ENCODE results near the gene HSP90AA1. TPM values are rescaled to one million over a fixed set of nuclear protein-coding genes. Genes with fewer than 3 reads are reported as not detected.
"Not testable (repeated sequence)": the region's sequence is repeated elsewhere in the genome, so short reads cannot be mapped to it uniquely, and the experiment has no call there.

Gene HSP90AA1
- total RNA-seq, 2 experiments from 2014 or later: 1,286 to 1,366 TPM

GRCh38 chr14:102079700-102079979, 7.2 kb downstream of the HSP90AA1 start:
- Mint-ChIP-seq H3K4me1 (ENCODE audit: low read depth) (peaks cover 44% of the 10 kb centered on the region), H3K27me3 (ENCODE audit: low read depth) (no peaks in the 10 kb centered on the region), H3K36me3 (ENCODE audit: low read depth) (peaks cover 56% of the 10 kb centered on the region), H3K9me3 (no peaks in the 10 kb centered on the region), H3K4me3 (no peak overlapping the region), H3K27ac (peak overlapping the region; percentile 48)
- intact Hi-C loops (cut with micrococcal nuclease): no loop called here
- CTCF ChIA-PET: interaction anchor here (0.6 kb wide), 1 partner anchor 103 kb away, joined by 3 read pairs; no protein-coding TSS in a partner anchor
- DNase-seq: no peak

- DNase-seq: no peak
- Mint-ChIP-seq H3K36me3 (ENCODE audit: low read depth) (peaks cover 56% of the 10 kb centered on the region), H3K27ac (peak overlapping the region; percentile 48), H3K4me3 (no peak overlapping the region), H3K4me1 (ENCODE audit: low read depth) (peaks cover 38% of the 10 kb centered on the region), H3K27me3 (ENCODE audit: low read depth) (no peaks in the 10 kb centered on the region), H3K9me3 (peaks cover 1% of the 10 kb centered on the region)
- intact Hi-C loops (cut with micrococcal nuclease): no loop called here
- CTCF ChIA-PET: interaction anchor here (0.6 kb wide), 1 partner anchor 104 kb away, joined by 3 read pairs; no protein-coding TSS in a partner anchor
Measured at GRCh38 chr14:102078831-102079699, 7.8 kb downstream of the HSP90AA1 start.

GRCh38 chr14:102078361-102078791, 8.5 kb downstream of the HSP90AA1 start:
- CTCF ChIA-PET; H3K27ac Mint-ChIP-seq; H3K9me3 Mint-ChIP-seq; DNase-seq; H3K27me3 Mint-ChIP-seq (ENCODE audit: low read depth); H3K4me3 Mint-ChIP-seq; intact Hi-C loops (cut with micrococcal nuclease): not testable (repeated sequence)
- H3K4me1 Mint-ChIP-seq (ENCODE audit: low read depth): peaks cover 31% of the 10 kb centered on the region
- peaks cover 50% of the 10 kb centered on the region for H3K36me3 Mint-ChIP-seq (ENCODE audit: low read depth)

GRCh38 chr14:102077382-102077709, 9.5 kb downstream of the HSP90AA1 start:
- Mint-ChIP-seq H3K4me1 (ENCODE audit: low read depth) (peaks cover 21% of the 10 kb centered on the region), H3K27me3 (ENCODE audit: low read depth) (no peaks in the 10 kb centered on the region), H3K36me3 (ENCODE audit: low read depth) (peaks cover 39% of the 10 kb centered on the region), H3K9me3 (peaks cover 1% of the 10 kb centered on the region), H3K27ac (no peak overlapping the region), H3K4me3 (no peak overlapping the region)
- intact Hi-C loops (cut with micrococcal nuclease): no loop called here
- CTCF ChIA-PET: interaction anchor here (0.6 to 1.4 kb wide), 3 partner anchors 82 to 238 kb away, joined by 4 read pairs; no protein-coding TSS in a partner anchor
- no peak for DNase-seq

- no peak overlapping the region for H3K27ac Mint-ChIP-seq
- peaks cover 17% of the 10 kb centered on the region for H3K36me3 Mint-ChIP-seq (ENCODE audit: low read depth)
- intact Hi-C loops (cut with micrococcal nuclease): no loop called here
- peaks cover 1% of the 10 kb centered on the region for H3K9me3 Mint-ChIP-seq
- CTCF ChIA-PET: interaction anchor here (0.7 kb wide), 1 partner anchor 21 kb away, joined by 3 read pairs; no protein-coding TSS in a partner anchor
- DNase-seq: no peak
- peaks cover 5% of the 10 kb centered on the region for H3K4me1 Mint-ChIP-seq (ENCODE audit: low read depth)
- no peaks in the 10 kb centered on the region for H3K27me3 Mint-ChIP-seq (ENCODE audit: low read depth)
- no peak overlapping the region for H3K4me3 Mint-ChIP-seq
Measured at GRCh38 chr14:102075155-102075554, 11.7 kb downstream of the HSP90AA1 start.

GRCh38 chr14:102074415-102074964, 12.4 kb downstream of the HSP90AA1 start:
- intact Hi-C loops (cut with micrococcal nuclease): no loop called here
- Mint-ChIP-seq H3K27me3 (ENCODE audit: low read depth) (no peaks in the 10 kb centered on the region), H3K4me3 (no peak overlapping the region), H3K27ac (no peak overlapping the region), H3K36me3 (ENCODE audit: low read depth) (peaks cover 12% of the 10 kb centered on the region), H3K9me3 (peaks cover 1% of the 10 kb centered on the region), H3K4me1 (ENCODE audit: low read depth) (peaks cover 5% of the 10 kb centered on the region)
- DNase-seq: no peak
- CTCF ChIA-PET: interaction anchor here (0.7 kb wide), 1 partner anchor 22 kb away, joined by 3 read pairs; no protein-coding TSS in a partner anchor

GRCh38 chr14:102071283-102071998, 15.4 kb downstream of the HSP90AA1 start:
- H3K9me3 Mint-ChIP-seq: peaks cover 1% of the 10 kb centered on the region
- no peak for DNase-seq
- H3K4me1 Mint-ChIP-seq (ENCODE audit: low read depth): peaks cover 5% of the 10 kb centered on the region
- H3K27ac Mint-ChIP-seq: no peak overlapping the region
- H3K27me3 Mint-ChIP-seq (ENCODE audit: low read depth): no peaks in the 10 kb centered on the region
- intact Hi-C loops (cut with micrococcal nuclease): no loop called here
- H3K36me3 Mint-ChIP-seq (ENCODE audit: low read depth): peaks cover 7% of the 10 kb centered on the region
- no peak overlapping the region for H3K4me3 Mint-ChIP-seq
- CTCF ChIA-PET: no interaction called here

- CTCF ChIA-PET: interaction anchor here (0.7 to 1.3 kb wide), 2 partner anchors 105 to 247 kb away, joined by 3 read pairs; no protein-coding TSS in a partner anchor
- H3K4me3 Mint-ChIP-seq: no peak overlapping the region
- no peaks in the 10 kb centered on the region for H3K4me1 Mint-ChIP-seq (ENCODE audit: low read depth)
- no peaks in the 10 kb centered on the region for H3K36me3 Mint-ChIP-seq (ENCODE audit: low read depth)
- H3K27me3 Mint-ChIP-seq (ENCODE audit: low read depth): no peaks in the 10 kb centered on the region
- no peak for DNase-seq
- no peaks in the 10 kb centered on the region for H3K9me3 Mint-ChIP-seq
- intact Hi-C loops (cut with micrococcal nuclease): no loop called here
- H3K27ac Mint-ChIP-seq: no peak overlapping the region
Measured at GRCh38 chr14:102066041-102066451, 20.8 kb downstream of the HSP90AA1 start.

GRCh38 chr14:102064590-102064989, 22.3 kb downstream of the HSP90AA1 start:
- intact Hi-C loops (cut with micrococcal nuclease); DNase-seq; H3K36me3 Mint-ChIP-seq (ENCODE audit: low read depth); H3K27me3 Mint-ChIP-seq (ENCODE audit: low read depth); H3K27ac Mint-ChIP-seq; H3K4me3 Mint-ChIP-seq; H3K4me1 Mint-ChIP-seq (ENCODE audit: low read depth); H3K9me3 Mint-ChIP-seq: not testable (repeated sequence)
- CTCF ChIA-PET: interaction anchor here (1.1 to 2.8 kb wide), 2 partner anchors 32 to 302 kb away, joined by 3 to 19 read pairs; no protein-coding TSS in a partner anchor

GRCh38 chr14:102063808-102064429, 22.9 kb downstream of the HSP90AA1 start:
- H3K4me3 Mint-ChIP-seq: no peak overlapping the region
- no peaks in the 10 kb centered on the region for H3K4me1 Mint-ChIP-seq (ENCODE audit: low read depth)
- H3K36me3 Mint-ChIP-seq (ENCODE audit: low read depth): no peaks in the 10 kb centered on the region
- DNase-seq: no peak
- no peak overlapping the region for H3K27ac Mint-ChIP-seq
- CTCF ChIA-PET: interaction anchor here (1.0 to 2.8 kb wide), 6 partner anchors 33 to 303 kb away, joined by 3 to 19 read pairs (median 4); no protein-coding TSS in a partner anchor
- intact Hi-C loops (cut with micrococcal nuclease): loop anchor here (1.0 to 2.0 kb wide), 3 partner anchors 32 to 357 kb away; no protein-coding TSS in a partner anchor
- H3K9me3 Mint-ChIP-seq: no peaks in the 10 kb centered on the region
- no peaks in the 10 kb centered on the region for H3K27me3 Mint-ChIP-seq (ENCODE audit: low read depth)

- CTCF ChIA-PET: interaction anchor here (0.6 to 2.8 kb wide), 7 partner anchors 33 to 397 kb away, joined by 3 to 19 read pairs (median 5); no protein-coding TSS in a partner anchor
- Mint-ChIP-seq H3K27me3 (ENCODE audit: low read depth) (no peaks in the 10 kb centered on the region), H3K9me3 (no peaks in the 10 kb centered on the region), H3K4me1 (ENCODE audit: low read depth) (no peaks in the 10 kb centered on the region), H3K27ac (no peak overlapping the region), H3K36me3 (ENCODE audit: low read depth) (no peaks in the 10 kb centered on the region), H3K4me3 (no peak overlapping the region)
- peak; percentile 71 for DNase-seq
- intact Hi-C loops (cut with micrococcal nuclease): loop anchor here (1.0 to 2.0 kb wide), 3 partner anchors 33 to 356 kb away; no protein-coding TSS in a partner anchor
Measured at GRCh38 chr14:102063109-102063807, 23.6 kb downstream of the HSP90AA1 start.

All from activated naive CD4-positive, alpha-beta T cell treated with anti-CD3 and anti-CD28 coated beads for 36 hours (primary cell).